SH-SY5Y (cell line): ENCODE results near the gene PMM2.

Source experiments
- GATA2 ChIP-seq: IDR thresholded peaks from 2 replicates; pipeline ENCODE4 v1.6.1; 2011; ENCODE audit warnings: mild to moderate bottlenecking, low read depth, low read length
- GATA3 ChIP-seq: IDR thresholded peaks from 2 replicates; pipeline ENCODE4 v1.6.1; 2011; ENCODE audit warnings: low read depth, mild to moderate bottlenecking, low read length, moderate library complexity

GRCh38 chr16:8890549-8890921, 92.9 kb downstream of the PMM2 start:
- TF ChIP-seq GATA3, result no peak
- no peak for TF ChIP-seq GATA2
